Measurements from ENCODE around the gene KASH5. TPM values are rescaled to one million over a fixed set of nuclear protein-coding genes. Genes with fewer than 3 reads are reported as not detected.

Gene KASH5
- total and polyA plus RNA-seq, 2 donors (not counting 1 experiment from before 2014, with no cell fraction given), result 0.67 to 0.74 TPM

DNA sequence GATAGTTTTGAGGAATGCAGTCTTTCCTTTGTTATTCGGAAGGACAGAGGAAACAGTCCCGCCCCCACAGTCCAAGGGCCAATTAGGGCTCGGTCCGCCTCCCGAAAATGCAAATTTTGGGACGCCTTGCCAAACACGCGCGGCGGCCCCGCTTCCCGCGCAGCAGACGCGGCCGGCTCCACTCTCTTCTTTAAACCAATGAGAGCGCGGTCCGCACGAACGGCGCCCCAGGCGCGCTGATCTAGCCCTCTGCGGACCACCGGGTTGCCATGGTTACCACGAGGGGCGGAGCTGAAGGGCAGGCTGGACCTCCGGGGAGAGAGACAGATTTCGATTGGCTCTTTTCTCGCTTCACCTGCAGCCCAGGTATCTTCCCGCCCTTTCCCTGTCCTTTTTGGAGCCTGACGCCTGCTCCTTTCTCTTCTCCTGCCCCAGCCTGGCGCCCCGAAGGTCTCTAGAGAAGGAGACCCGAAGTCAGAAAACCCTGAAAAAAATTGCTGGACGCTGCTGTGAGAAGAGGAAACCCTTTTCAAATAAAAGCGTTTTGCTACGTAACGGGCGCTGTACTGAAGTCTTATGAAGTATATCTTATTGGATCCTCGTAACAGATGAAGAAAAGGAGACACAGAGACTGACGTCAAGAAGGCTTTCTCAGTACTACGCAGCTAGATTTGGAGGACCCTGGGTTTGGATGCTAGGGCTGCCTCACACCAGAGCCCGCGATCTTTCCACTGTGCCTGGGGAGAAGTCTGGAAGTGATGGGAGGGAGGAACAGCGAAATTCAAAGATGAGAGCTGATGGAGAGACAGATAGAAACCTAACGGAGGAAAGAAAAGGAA lies 33.2 kb downstream of the KASH5 start:
- POLR2A ChIA-PET, result interaction anchor here (0.6 to 1.9 kb wide), 2 partner anchors 12 to 258 kb away, joined by 5 to 9 read pairs; no protein-coding TSS in a partner anchor
- peaks cover 0 to 32% (median 0%) of the 10 kb centered on the region in 3 donors for H3K9me3 ChIP-seq (ENCODE audit: control extremely low read depth in 1 of 3, control insufficient read depth in 2 of 3, insufficient read depth in 1 of 3, low read length in 2 of 3)
- Mint-ChIP-seq H3K27me3 (peaks cover 77% of the 10 kb centered on the region), H3K27ac (no peak overlapping the region), H3K4me1 (peaks cover 48% of the 10 kb centered on the region), H3K9me3 (ENCODE audit: insufficient read depth) (no peaks in the 10 kb centered on the region), H3K4me3 (peak overlapping the region; percentile 65)
- H3K9ac ChIP-seq (ENCODE audit: low read length), result peak overlapping the region; percentile 31
- intact Hi-C loops (cut with micrococcal nuclease), result no loop called here
- peaks cover 0 to 97% (median 68%) of the 10 kb centered on the region in 4 experiments for H3K27me3 ChIP-seq (replicated peaks in 1 of 4; ENCODE audit: control extremely low read depth in 1 of 4, control insufficient read depth in 3 of 4, insufficient read depth in 4 of 4, low read length in 3 of 4)
- peaks cover 41 to 47% of the 10 kb centered on the region in 2 donors for H3K4me1 ChIP-seq (ENCODE audit: control insufficient read depth in 2 of 2, insufficient read depth in 2 of 2, low read length in 2 of 2)
- TF ChIP-seq, protein P1, sequence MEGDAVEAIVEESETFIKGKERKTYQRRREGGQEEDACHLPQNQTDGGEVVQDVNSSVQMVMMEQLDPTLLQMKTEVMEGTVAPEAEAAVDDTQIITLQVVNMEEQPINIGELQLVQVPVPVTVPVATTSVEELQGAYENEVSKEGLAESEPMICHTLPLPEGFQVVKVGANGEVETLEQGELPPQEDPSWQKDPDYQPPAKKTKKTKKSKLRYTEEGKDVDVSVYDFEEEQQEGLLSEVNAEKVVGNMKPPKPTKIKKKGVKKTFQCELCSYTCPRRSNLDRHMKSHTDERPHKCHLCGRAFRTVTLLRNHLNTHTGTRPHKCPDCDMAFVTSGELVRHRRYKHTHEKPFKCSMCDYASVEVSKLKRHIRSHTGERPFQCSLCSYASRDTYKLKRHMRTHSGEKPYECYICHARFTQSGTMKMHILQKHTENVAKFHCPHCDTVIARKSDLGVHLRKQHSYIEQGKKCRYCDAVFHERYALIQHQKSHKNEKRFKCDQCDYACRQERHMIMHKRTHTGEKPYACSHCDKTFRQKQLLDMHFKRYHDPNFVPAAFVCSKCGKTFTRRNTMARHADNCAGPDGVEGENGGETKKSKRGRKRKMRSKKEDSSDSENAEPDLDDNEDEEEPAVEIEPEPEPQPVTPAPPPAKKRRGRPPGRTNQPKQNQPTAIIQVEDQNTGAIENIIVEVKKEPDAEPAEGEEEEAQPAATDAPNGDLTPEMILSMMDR (IDR thresholded peaks at IDR 0.05), result no peak
- peak; percentile 45 for TF ChIP-seq EZH2 (IDR thresholded peaks at IDR 0.05; ENCODE audit: borderline replicate concordance, insufficient read depth, low read depth, low read length, poor library complexity, severe bottlenecking)
- peak; percentile 31 for ATAC-seq (ENCODE audit: low read depth)
- peak overlapping the region; percentile 46 for H2AFZ ChIP-seq (ENCODE audit: insufficient read depth, low read depth, low read length, poor library complexity, severe bottlenecking)
- no peaks in the 10 kb centered on the region for H3K79me2 ChIP-seq (ENCODE audit: control insufficient read depth, insufficient read depth, low read length)
- peak overlapping the region in 3 of 5 experiments; percentile 4 to 23 (median 8) for H3K4me3 ChIP-seq (ENCODE audit: control extremely low read depth in 1 of 5, extremely low read depth in 1 of 5, insufficient read depth in 1 of 5, low read depth in 2 of 5, low read length in 4 of 5)
- peak; percentile 64 for DNase-seq
- H3K27ac ChIP-seq (ENCODE audit: low read length in 2 of 2), result no peak overlapping the region
- peak overlapping the region; percentile 64 for H3K4me2 ChIP-seq (replicated peaks; ENCODE audit: low read depth, low read length, poor library complexity, severe bottlenecking)
- no peaks in the 10 kb centered on the region for H4K20me1 ChIP-seq (ENCODE audit: control insufficient read depth, insufficient read depth, low read length, poor library complexity, severe bottlenecking)
- CTCF ChIA-PET, result interaction anchor here (1.0 to 1.5 kb wide), 4 partner anchors 10 to 30 kb away, joined by 3 to 4 read pairs (median 3); no protein-coding TSS in a partner anchor
- 9% methylated on average over 48 of the region's 48 CpGs for WGBS (ENCODE audit: insufficient coverage)
- H3K36me3 ChIP-seq (replicated peaks in 1 of 2; ENCODE audit: control extremely low read depth in 1 of 2, control insufficient read depth in 1 of 2, extremely low read depth in 1 of 2, insufficient read depth in 2 of 2, low read length in 1 of 2), result no peaks in the 10 kb centered on the region

- no peak overlapping the region for H2AFZ ChIP-seq (ENCODE audit: insufficient read depth, low read depth, low read length, poor library complexity, severe bottlenecking)
- H4K20me1 ChIP-seq (ENCODE audit: control insufficient read depth, insufficient read depth, low read length, poor library complexity, severe bottlenecking), result no peaks in the 10 kb centered on the region
- Mint-ChIP-seq H3K27me3 (peaks cover 83% of the 10 kb centered on the region), H3K4me1 (peaks cover 54% of the 10 kb centered on the region), H3K9me3 (ENCODE audit: insufficient read depth) (no peaks in the 10 kb centered on the region), H3K4me3 (peak overlapping the region; percentile 65), H3K27ac (no peak overlapping the region)
- H3K27ac ChIP-seq (ENCODE audit: low read length in 2 of 2), result no peak overlapping the region
- no CpG with 5 or more reads among the region's 3 CpGs for WGBS (ENCODE audit: insufficient coverage)
- peaks cover 0 to 97% (median 74%) of the 10 kb centered on the region in 4 experiments for H3K27me3 ChIP-seq (replicated peaks in 1 of 4; ENCODE audit: control extremely low read depth in 1 of 4, control insufficient read depth in 3 of 4, insufficient read depth in 4 of 4, low read length in 3 of 4)
- TF ChIP-seq EZH2 (IDR thresholded peaks at IDR 0.05; ENCODE audit: borderline replicate concordance, insufficient read depth, low read depth, low read length, poor library complexity, severe bottlenecking), result no peak
- TF ChIP-seq, protein P1 (IDR thresholded peaks at IDR 0.05), result no peak
- peak overlapping the region in 1 of 5 experiments; percentile 8 for H3K4me3 ChIP-seq (ENCODE audit: control extremely low read depth in 1 of 5, extremely low read depth in 1 of 5, insufficient read depth in 1 of 5, low read depth in 2 of 5, low read length in 4 of 5)
- intact Hi-C loops (cut with micrococcal nuclease), result no loop called here
- peaks cover 0 to 33% (median 0%) of the 10 kb centered on the region in 3 donors for H3K9me3 ChIP-seq (ENCODE audit: control extremely low read depth in 1 of 3, control insufficient read depth in 2 of 3, insufficient read depth in 1 of 3, low read length in 2 of 3)
- no peak for ATAC-seq (ENCODE audit: low read depth)
- H3K9ac ChIP-seq (ENCODE audit: low read length), result no peak overlapping the region
- POLR2A ChIA-PET, result interaction anchor here (0.6 to 1.9 kb wide), 2 partner anchors 12 to 34 kb away, joined by 4 to 5 read pairs; no protein-coding TSS in a partner anchor
- no peaks in the 10 kb centered on the region for H3K79me2 ChIP-seq (ENCODE audit: control insufficient read depth, insufficient read depth, low read length)
- no peaks in the 10 kb centered on the region for H3K36me3 ChIP-seq (replicated peaks in 1 of 2; ENCODE audit: control extremely low read depth in 1 of 2, control insufficient read depth in 1 of 2, extremely low read depth in 1 of 2, insufficient read depth in 2 of 2, low read length in 1 of 2)
- CTCF ChIA-PET, result interaction anchor here (1.0 to 1.5 kb wide), 3 partner anchors 9 to 31 kb away, joined by 3 to 4 read pairs (median 3); no protein-coding TSS in a partner anchor
- DNase-seq, result no peak
- H3K4me1 ChIP-seq (ENCODE audit: control insufficient read depth in 2 of 2, insufficient read depth in 2 of 2, low read length in 2 of 2), result peaks cover 47 to 53% of the 10 kb centered on the region in 2 donors
- peak overlapping the region; percentile 64 for H3K4me2 ChIP-seq (replicated peaks; ENCODE audit: low read depth, low read length, poor library complexity, severe bottlenecking)
These were observed 33.8 kb downstream of the KASH5 start for GRCh38 chr19:49421878-49422202.

Data from B cell (primary cell).